H1 (cell line): ENCODE results near the gene DYNLL1. TPM values are rescaled to one million over a fixed set of nuclear protein-coding genes. Genes with fewer than 3 reads are reported as not detected.

ENCODE experiments used
- CTCF ChIA-PET: fragments of 300-600 bp; sonication (Branson Sonifier 250); formaldehyde crosslinking; loops from one replicate; lab custom pipeline; 2021; ENCODE audit not compliant: partially characterized antibody; lab: Charles Lee
- POLR2A ChIA-PET: fragments of 300-600 bp; sonication (Branson Sonifier 250); formaldehyde crosslinking; loops from one replicate; lab custom pipeline; 2021; ENCODE audit warnings: inconsistent platforms; ENCODE audit not compliant: partially characterized antibody; lab: Charles Lee
- DNase-seq, 2 experiments: peaks; one replicate each; pipeline versions ENCODE4 v3.0.0 to v3.0.0-alpha.2; 2010 to 2022; ENCODE audit warnings: low spot score in 2 of 2, low read depth in 1 of 2, mixed read lengths in 1 of 2
- FAIRE-seq: peaks from 2 replicates; lab custom pipeline; 2011; peaks lifted over from hg19 to GRCh38; lab: Jason Lieb, UNC
- H2AFZ ChIP-seq: 2 replicates; pipeline ENCODE4 v1.8.1; 2012; ENCODE audit warnings: low read length, inconsistent platforms
- H2AK5ac ChIP-seq: 2 replicates; pipeline ENCODE4 v1.6.1; 2013; ENCODE audit warnings: low read depth, low read length
- H2BK120ac ChIP-seq: replicated peaks from 2 replicates; pipeline ENCODE3; 2013; ENCODE audit warnings: low read depth, low read length, inconsistent platforms
- H2BK12ac ChIP-seq: 2 replicates; pipeline ENCODE4 v1.6.1; 2013; ENCODE audit warnings: low read depth, low read length
- H2BK15ac ChIP-seq: 2 replicates; pipeline ENCODE4 v1.6.1; 2013; ENCODE audit warnings: low read length
- H2BK20ac ChIP-seq: 2 replicates; pipeline ENCODE4 v1.6.1; 2013; ENCODE audit warnings: low read length
- H2BK5ac ChIP-seq: 2 replicates; pipeline ENCODE4 v1.6.1; 2013; ENCODE audit warnings: low read depth, low read length
- H3K14ac ChIP-seq: 2 replicates; pipeline ENCODE4 v1.6.1; 2013; ENCODE audit warnings: inconsistent platforms; ENCODE audit not compliant: insufficient read length
- H3K18ac ChIP-seq: 2 replicates; pipeline ENCODE4 v1.6.1; 2013; ENCODE audit warnings: low read length; ENCODE audit errors: extremely low read depth
- H3K23ac ChIP-seq: 2 replicates; pipeline ENCODE4 v1.6.1; 2013; ENCODE audit warnings: inconsistent platforms; ENCODE audit not compliant: insufficient read length
- H3K23me2 ChIP-seq: 2 replicates; pipeline ENCODE4 v1.6.1; 2013; ENCODE audit warnings: low read depth, low read length
- H3K27ac ChIP-seq: 2 replicates; pipeline ENCODE4 v1.6.1; 2011; ENCODE audit warnings: low read depth, low read length, inconsistent platforms
- H3K27me3 ChIP-seq, 4 experiments: replicated peaks in 1 of 4; 1 replicate in 1 of 4; 2 replicates in 3 of 4; pipeline versions ENCODE4 v1.6.1 to v1.8.1; 2011 to 2013; ENCODE audit warnings: low read length in 3 of 4, mild to moderate bottlenecking in 3 of 4, inconsistent platforms in 2 of 4, mixed read lengths in 2 of 4, moderate library complexity in 1 of 4; ENCODE audit not compliant: control insufficient read depth in 3 of 4, insufficient read depth in 3 of 4; ENCODE audit errors: extremely low read depth in 1 of 4
- H3K36me3 ChIP-seq, 4 experiments: 2 replicates each; pipeline versions ENCODE4 v1.6.1 to v1.8.1; 2011 to 2013; ENCODE audit warnings: mild to moderate bottlenecking in 4 of 4, low read length in 3 of 4, moderate library complexity in 2 of 4, control low read depth in 1 of 4, inconsistent platforms in 1 of 4; ENCODE audit not compliant: insufficient read depth in 4 of 4, control insufficient read depth in 2 of 4
- H3K4ac ChIP-seq: replicated peaks from 2 replicates; pipeline ENCODE3; 2013; ENCODE audit warnings: low read length, low read depth, mixed read lengths, inconsistent platforms; ENCODE audit not compliant: insufficient read length
- H3K4me1 ChIP-seq, 4 experiments: replicated peaks in 1 of 4; 1 replicate in 1 of 4; 2 replicates in 3 of 4; pipeline versions ENCODE4 v1.6.1 to v1.8.1; 2011 to 2013; ENCODE audit warnings: low read length in 3 of 4, inconsistent platforms in 2 of 4, mixed read lengths in 1 of 4; ENCODE audit not compliant: insufficient read depth in 4 of 4, control insufficient read depth in 3 of 4
- H3K4me2 ChIP-seq, 2 experiments: 2 replicates each; pipeline versions ENCODE4 v1.6.1 to v1.8.1; 2011 to 2013; ENCODE audit warnings: low read depth in 2 of 2, low read length in 2 of 2, control low read depth in 1 of 2, inconsistent platforms in 1 of 2, mild to moderate bottlenecking in 1 of 2; ENCODE audit not compliant: insufficient read depth in 1 of 2
- H3K4me3 ChIP-seq, 4 experiments: fragments of 200-600, 300-600 bp in 1 of 4; sonication (generic), shearing (Covaris generic), sonication (Bioruptor Twin) in 1 of 4; 2 replicates each; pipeline versions ENCODE4 v1.5.1 to v1.8.1; 2011 to 2016; ENCODE audit warnings: low read length in 4 of 4, low read depth in 3 of 4, control low read depth in 2 of 4, inconsistent platforms in 2 of 4, mild to moderate bottlenecking in 2 of 4, mixed read lengths in 1 of 4, moderate library complexity in 1 of 4; ENCODE audit not compliant: insufficient read depth in 2 of 4; ENCODE audit errors: extremely low read depth in 1 of 4
- H3K56ac ChIP-seq: replicated peaks from 2 replicates; pipeline ENCODE3; 2013; ENCODE audit warnings: low read depth, mild to moderate bottlenecking, mixed read lengths, low read length, inconsistent platforms; ENCODE audit not compliant: insufficient read length
- H3K79me1 ChIP-seq: 2 replicates; pipeline ENCODE4 v1.6.1; 2013; ENCODE audit warnings: low read depth, low read length, control low read depth
- H3K79me2 ChIP-seq, 2 experiments: 2 replicates each; pipeline versions ENCODE4 v1.6.1 to v1.8.1; 2012 to 2013; ENCODE audit warnings: low read length in 2 of 2, mild to moderate bottlenecking in 2 of 2, inconsistent platforms in 1 of 2; ENCODE audit not compliant: insufficient read depth in 2 of 2, control insufficient read depth in 1 of 2
- H3K9ac ChIP-seq, 4 experiments: replicated peaks in 1 of 4; 1 replicate in 1 of 4; 2 replicates in 3 of 4; pipeline versions ENCODE4 v1.6.1 to v1.8.1; 2011 to 2013; ENCODE audit warnings: low read depth in 3 of 4, low read length in 3 of 4, control low read depth in 2 of 4, mild to moderate bottlenecking in 2 of 4, moderate library complexity in 2 of 4, inconsistent platforms in 1 of 4; ENCODE audit errors: extremely low read depth in 1 of 4
- H3K9me3 ChIP-seq, 2 experiments: 2 replicates each; pipeline versions ENCODE4 v1.6.1 to v1.8.1; 2012 to 2013; ENCODE audit warnings: mild to moderate bottlenecking in 2 of 2, moderate library complexity in 2 of 2, control low read depth in 1 of 2, inconsistent platforms in 1 of 2, low read depth in 1 of 2, low read length in 1 of 2, mixed read lengths in 1 of 2; ENCODE audit not compliant: insufficient read depth in 2 of 2
- H4K20me1 ChIP-seq, 2 experiments: replicated peaks in 1 of 2; 2 replicates each; pipeline versions ENCODE3 to v1.8.1; 2011 to 2013; ENCODE audit warnings: inconsistent platforms in 2 of 2, low read length in 2 of 2, mild to moderate bottlenecking in 1 of 2; ENCODE audit not compliant: insufficient read depth in 2 of 2, control insufficient read depth in 1 of 2
- H4K5ac ChIP-seq: 2 replicates; pipeline ENCODE4 v1.6.1; 2013; ENCODE audit warnings: low read length, low read depth, mixed read lengths, inconsistent platforms; ENCODE audit not compliant: insufficient read length
- H4K8ac ChIP-seq: 2 replicates; pipeline ENCODE4 v1.8.0; 2013; ENCODE audit warnings: mild to moderate bottlenecking, moderate library complexity, low read length, inconsistent platforms; ENCODE audit not compliant: insufficient read depth; ENCODE audit errors: extremely low read depth
- H4K91ac ChIP-seq: replicated peaks from 2 replicates; pipeline ENCODE3; 2013; ENCODE audit warnings: low read length, mixed read lengths, inconsistent platforms; ENCODE audit not compliant: insufficient read length
- CHD1 ChIP-seq: IDR thresholded peaks from 2 replicates; pipeline ENCODE4 v1.6.1; 2012; ENCODE audit warnings: low read depth, low read length, improper control_type of control experiment
- RXRA ChIP-seq: IDR thresholded peaks from 2 replicates; pipeline ENCODE4 v1.6.1; 2011; ENCODE audit warnings: low read depth, mild to moderate bottlenecking, low read length, moderate library complexity; ENCODE audit not compliant: insufficient read depth
- SAP30 ChIP-seq: fragments of 300-600 bp; sonication (generic); IDR thresholded peaks from 2 replicates; pipeline ENCODE4 v1.7.1; 2012; ENCODE audit warnings: low read length, moderate library complexity, mild to moderate bottlenecking, inconsistent platforms; ENCODE audit not compliant: insufficient read depth, insufficient replicate concordance
- SUZ12 ChIP-seq: fragments of 200-600 bp; sonication (generic); IDR thresholded peaks from 2 replicates; pipeline ENCODE4 v1.6.1; 2012; ENCODE audit warnings: mild to moderate bottlenecking, inconsistent platforms, low read length, moderate library complexity, mixed read lengths
- TCF12 ChIP-seq: IDR thresholded peaks from 2 replicates; pipeline ENCODE4 v1.6.1; 2011; ENCODE audit warnings: low read depth, mild to moderate bottlenecking, low read length
- WGBS, 2 experiments: shearing (Covaris generic) in 1 of 2; methylation state at CpG; one replicate each; pipeline versions ENCODE4 v1.1.6 to v1.1.7; 2013 to 2015; ENCODE audit warnings: low lambda C conversion rate in 2 of 2, mixed read lengths in 2 of 2, inconsistent platforms in 1 of 2, low coverage in 1 of 2, missing lambda C conversion rate in 1 of 2; ENCODE audit not compliant: insufficient replicate concordance in 2 of 2, insufficient coverage in 1 of 2, insufficient read length in 1 of 2; ENCODE audit errors: extremely low coverage in 1 of 2, missing lambda C conversion rate in 1 of 2; 5-methylcytosine and 5-hydroxymethylcytosine counted together
- polyA plus RNA-seq, 7 experiments: library from polyadenylated mRNA; depleted of rRNA in 3 of 7; stranded (reverse) in 5 of 7; unstranded in 2 of 7; fragments of >200 nt in 5 of 7; fragments of 200-250 nt in 2 of 7; gene quantifications; 1 replicate in 5 of 7; 2 replicates in 1 of 7; 4 replicates in 1 of 7; pipeline versions ENCODE4 v1.2.1 to v1.2.3, GENCODE V29; 2011 to 2013; ENCODE audit warnings: missing spikeins in 2 of 7, mixed read lengths in 2 of 7
- total RNA-seq: library from RNA; stranded (reverse); fragmentation: NEBNext Ultra II Directional; extraction: Animal tissue kit (Norgen Biotek cat#: 25700); gene quantifications from 2 replicates; pipeline ENCODE4 v1.2.1, GENCODE V29; 2021

The DYNLL1 gene
- total and polyA plus RNA-seq, 2 of the 8 experiments (the other 6 are each of a cell fraction or from before 2014, with no cell fraction given), result 423 to 488 TPM

DNA sequence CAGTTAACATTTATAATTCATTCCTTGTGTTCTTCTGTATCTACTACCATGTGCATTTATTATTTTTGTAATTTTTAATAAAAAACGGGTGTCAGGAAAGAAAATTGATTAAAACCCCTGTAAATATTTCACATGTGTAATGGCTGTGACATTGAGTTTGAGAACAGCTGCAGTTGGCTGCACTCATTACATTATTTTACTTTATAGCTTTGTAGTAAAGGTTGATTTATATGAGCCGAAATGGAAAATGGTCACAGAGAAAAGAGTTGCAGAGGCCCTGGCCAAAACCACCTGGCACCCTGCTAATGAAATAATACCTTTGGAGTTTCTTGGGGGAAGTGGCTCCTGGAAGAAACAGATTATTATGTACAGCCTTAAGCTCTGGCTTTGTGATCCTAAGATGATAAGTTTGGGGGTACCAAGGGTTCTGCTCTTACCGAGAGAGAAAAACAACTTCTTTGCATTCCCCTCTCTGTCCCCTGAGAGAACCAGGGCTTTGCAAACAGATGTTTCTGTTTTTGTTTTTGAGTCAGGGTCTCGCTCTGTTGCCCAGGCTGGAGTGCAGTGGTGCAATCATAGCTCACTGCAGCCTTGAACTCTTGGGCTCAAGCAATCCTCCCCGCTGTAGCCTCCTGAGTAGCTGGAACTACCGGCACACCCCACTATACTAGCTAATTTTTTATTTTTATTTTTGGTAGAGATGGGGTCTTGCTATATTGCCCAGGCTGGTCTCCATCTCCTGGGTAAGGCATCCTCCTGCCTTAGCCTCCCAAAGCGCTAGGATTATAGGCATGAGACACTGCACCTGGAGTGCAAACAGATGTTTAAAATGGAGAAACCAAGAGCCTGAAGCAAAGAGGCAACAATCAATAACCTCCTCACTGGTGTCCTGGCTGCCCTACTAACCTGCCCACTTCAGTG, 9.7 kb upstream of the DYNLL1 start:
- Histone ChIP-seq H3K36me3 (peaks cover 0 to 2% (median 0%) of the 10 kb centered on the region in 4 experiments; a peak in 2 of 8 replicates), H3K79me1 (peaks cover 2% of the 10 kb centered on the region; the same call in 1 of the 2 replicates), H4K20me1 (no peaks in the 10 kb centered on the region), H2AK5ac (no peak overlapping the region), H2BK20ac (no peak overlapping the region), H3K18ac (no peak overlapping the region), H3K27ac (no peak overlapping the region), H4K5ac (no peak overlapping the region), H3K56ac (no peak overlapping the region)
- TF ChIP-seq TCF12 (no peak), SUZ12 (no peak), RXRA (no peak), CHD1 (no peak), SAP30 (no peak)
- TF ChIP-seq, all 59 proteins: peak for 0
- no peak overlapping the region for H2BK120ac ChIP-seq
- no peaks in the 10 kb centered on the region for H3K79me2 ChIP-seq
- H4K8ac ChIP-seq, result no peak overlapping the region
- H2BK15ac ChIP-seq, result no peak overlapping the region
- 89% methylated on average over 7 of the region's 7 CpGs; no CpG with 5 or more reads in 1 of the 2 experiments for WGBS, 2 experiments
- POLR2A ChIA-PET, result interaction anchor here (1.9 kb wide), 1 partner anchor 17 kb away, joined by 5 read pairs; no protein-coding TSS in a partner anchor
- no peak overlapping the region for H4K91ac ChIP-seq
- no peak overlapping the region for H2AFZ ChIP-seq
- no peak overlapping the region for H3K4me2 ChIP-seq
- no peaks in the 10 kb centered on the region for H3K23me2 ChIP-seq
- H3K27me3 ChIP-seq, result no peaks in the 10 kb centered on the region; a peak in 1 of 7 replicates
- H3K4me3 ChIP-seq, result no peak overlapping the region
- no peaks in the 10 kb centered on the region for H3K4me1 ChIP-seq
- H3K9ac ChIP-seq, result no peak overlapping the region
- no peak overlapping the region for H2BK5ac ChIP-seq
- CTCF ChIA-PET, result interaction anchor here (0.6 to 1.4 kb wide), 6 partner anchors 8 to 129 kb away, joined by 3 to 5 read pairs (median 3); partner anchors contain the start of gene SRSF9
- no peak overlapping the region for H3K23ac ChIP-seq
- no peak for FAIRE-seq
- H3K14ac ChIP-seq, result no peak overlapping the region
- no peak for DNase-seq
- no peaks in the 10 kb centered on the region; a peak in 1 of 4 replicates for H3K9me3 ChIP-seq
- H3K4ac ChIP-seq, result no peak overlapping the region
- H2BK12ac ChIP-seq, result no peak overlapping the region
